Smooth muscle cell (in vitro differentiated cells): ENCODE data around the gene ISLR. TPM values are rescaled to one million over a fixed set of nuclear protein-coding genes. Genes with fewer than 3 reads are reported as not detected.
"Not testable (repeated sequence)": the region's sequence is repeated elsewhere in the genome, so short reads cannot be mapped to it uniquely, and the experiment has no call there.

Source experiments
- DNase-seq: peaks from one replicate; lab custom pipeline; 2025; ENCODE audit not compliant: unreplicated experiment; lab: John Stamatoyannopoulos, UW
- H2AFZ ChIP-seq: fragments of 200-600 bp; sonication (generic); 2 replicates; pipeline ENCODE4 v1.6.0; 2016; ENCODE audit warnings: antibody characterized with exemption, low read depth, mild to moderate bottlenecking
- H3F3A ChIP-seq: fragments of 200-600 bp; sonication (generic); 2 replicates; pipeline ENCODE4 v1.6.0; 2017; ENCODE audit warnings: antibody characterized with exemption, low read depth
- H3K27ac ChIP-seq: fragments of 200-600 bp; sonication (generic); 2 replicates; pipeline ENCODE4 v1.5.1; 2016; ENCODE audit warnings: low read depth, mild to moderate bottlenecking
- H3K27me3 ChIP-seq: fragments of 200-600 bp; sonication (generic); 2 replicates; pipeline ENCODE4 v1.6.1; 2016; ENCODE audit warnings: low read depth, mild to moderate bottlenecking
- H3K36me3 ChIP-seq: fragments of 200-600 bp; sonication (generic); 2 replicates; pipeline ENCODE4 v1.5.1; 2016; ENCODE audit warnings: low read depth
- H3K4me1 ChIP-seq: fragments of 200-600 bp; sonication (generic); 2 replicates; pipeline ENCODE4 v1.5.1; 2016; ENCODE audit warnings: low read depth
- H3K4me2 ChIP-seq: fragments of 200-600 bp; sonication (generic); 2 replicates; pipeline ENCODE4 v1.6.0; 2016; ENCODE audit warnings: mild to moderate bottlenecking
- H3K4me3 ChIP-seq: fragments of 200-600 bp; sonication (generic); 2 replicates; pipeline ENCODE4 v1.5.1; 2016; ENCODE audit warnings: mild to moderate bottlenecking
- H3K79me2 ChIP-seq: fragments of 200-600 bp; sonication (generic); 2 replicates; pipeline ENCODE4 v1.6.0; 2016; ENCODE audit warnings: low read depth, mild to moderate bottlenecking
- H3K9ac ChIP-seq: fragments of 200-600 bp; sonication (generic); 2 replicates; pipeline ENCODE4 v1.6.0; 2016; ENCODE audit warnings: low read depth
- H3K9me3 ChIP-seq: fragments of 200-600 bp; sonication (generic); replicated peaks from 2 replicates; pipeline ENCODE4 v1.5.1; 2016; ENCODE audit warnings: low read depth
- H4K20me1 ChIP-seq: fragments of 200-600 bp; sonication (generic); 2 replicates; pipeline ENCODE4 v1.6.0; 2016; ENCODE audit warnings: low read depth
- CTCF ChIP-seq: fragments of 200-600 bp; sonication (generic); IDR thresholded peaks from 2 replicates; pipeline ENCODE4 v1.5.1; 2017; ENCODE audit warnings: borderline replicate concordance, mild to moderate bottlenecking, antibody characterized with exemption; ENCODE audit not compliant: insufficient read depth, poor library complexity, severe bottlenecking
- WGBS: methylation state at CpG from one replicate; pipeline ENCODE4 v1.1.7; 2016; ENCODE audit warnings: low lambda C conversion rate; 5-methylcytosine and 5-hydroxymethylcytosine counted together
- polyA plus RNA-seq: library from polyadenylated mRNA; unstranded; fragments of >200 nt; fragmentation: Nextera tagmentation; extraction: Ambion mirVana; gene quantifications from 2 replicates; pipeline ENCODE4 v1.2.1, GENCODE V29; 2016
- total RNA-seq: library from RNA; depleted of rRNA; stranded (reverse); fragments of >200 nt; gene quantifications from 2 replicates; pipeline ENCODE4 v1.2.3, GENCODE V29; 2014

Gene ISLR
- total and polyA plus RNA-seq, 2 experiments from 2014 or later = 119 to 130 TPM

GRCh38 chr15:74158855-74159650, 14.5 kb upstream of the ISLR start:
- Histone ChIP-seq H4K20me1 (no peaks in the 10 kb centered on the region), H3K27me3 (no peaks in the 10 kb centered on the region)
- TF ChIP-seq CTCF = no peak

GRCh38 chr15:74159773-74160172, 13.7 kb upstream of the ISLR start:
- H3F3A ChIP-seq = no peaks in the 10 kb centered on the region
- H4K20me1 ChIP-seq = no peaks in the 10 kb centered on the region
- no peaks in the 10 kb centered on the region for H3K9me3 ChIP-seq
- no peak for TF ChIP-seq CTCF
- WGBS = 81% methylated on average over 1 of the region's 1 CpG
- H2AFZ ChIP-seq = no peak overlapping the region
- no peak for DNase-seq
- no peaks in the 10 kb centered on the region for H3K27me3 ChIP-seq
- no peaks in the 10 kb centered on the region for H3K4me1 ChIP-seq
- no peak overlapping the region for H3K27ac ChIP-seq
- H3K9ac ChIP-seq = no peak overlapping the region
- H3K79me2 ChIP-seq = no peaks in the 10 kb centered on the region
- no peaks in the 10 kb centered on the region for H3K36me3 ChIP-seq
- no peak overlapping the region for H3K4me2 ChIP-seq
- no peak overlapping the region for H3K4me3 ChIP-seq

More at GRCh38 chr15:74158855-74159650, 14.5 kb upstream of the ISLR start:
- DNase-seq = no peak
- H3K27ac ChIP-seq = no peak overlapping the region
- no peak overlapping the region for H3K4me3 ChIP-seq
- 72% methylated on average over 5 of the region's 5 CpGs for WGBS
- no peaks in the 10 kb centered on the region for H3K79me2 ChIP-seq
- no peaks in the 10 kb centered on the region for H3K4me1 ChIP-seq
- no peaks in the 10 kb centered on the region for H3F3A ChIP-seq
- H3K9me3 ChIP-seq = no peaks in the 10 kb centered on the region
- no peak overlapping the region for H3K9ac ChIP-seq
- no peak overlapping the region for H2AFZ ChIP-seq
- no peak overlapping the region for H3K4me2 ChIP-seq
- H3K36me3 ChIP-seq = no peaks in the 10 kb centered on the region

GRCh38 chr15:74160390-74160789, 13.1 kb upstream of the ISLR start:
- H3K4me3 ChIP-seq, H3K9me3 ChIP-seq, H3K27ac ChIP-seq, H2AFZ ChIP-seq, H3F3A ChIP-seq, H3K79me2 ChIP-seq, H3K36me3 ChIP-seq, H3K27me3 ChIP-seq, H3K4me2 ChIP-seq, H3K9ac ChIP-seq, H4K20me1 ChIP-seq, DNase-seq, H3K4me1 ChIP-seq: not testable (repeated sequence)
- 93% methylated on average over 3 of the region's 3 CpGs for WGBS

DNA sequence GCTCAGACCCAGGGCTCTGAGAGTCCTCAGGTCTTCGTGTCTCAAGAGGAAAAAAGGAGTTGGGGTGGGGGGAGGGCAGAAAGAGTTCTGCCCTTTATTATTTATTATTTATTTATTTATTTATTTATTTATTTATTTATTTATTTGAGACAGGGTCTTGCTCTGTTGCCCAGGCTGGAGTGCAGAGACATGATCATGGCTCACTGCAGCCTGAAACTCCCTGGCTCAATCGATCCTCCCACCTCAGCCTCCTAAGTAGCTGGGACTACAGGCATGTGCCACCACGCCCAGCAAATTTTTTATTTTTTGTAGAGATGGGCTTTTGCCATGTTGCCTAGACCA, 11.3 kb upstream of the ISLR start:
- 95% methylated on average over 3 of the region's 3 CpGs for WGBS
- H3K9me3 ChIP-seq, H3K79me2 ChIP-seq, H3K9ac ChIP-seq, H2AFZ ChIP-seq, H3F3A ChIP-seq, H3K27me3 ChIP-seq, H3K4me2 ChIP-seq, H3K27ac ChIP-seq, H3K4me1 ChIP-seq, DNase-seq, H3K36me3 ChIP-seq, H3K4me3 ChIP-seq, H4K20me1 ChIP-seq: not testable (repeated sequence)
